Stomach smooth muscle (tissue), 2 donors: ENCODE data around the gene SAMD4B.
A peak's percentile ranks its signal among the peaks of the same experiment; 100 is the strongest.
"Not testable (repeated sequence)": the region's sequence is repeated elsewhere in the genome, so short reads cannot be mapped to it uniquely, and the experiment has no call there.

Source experiments
- H3K27ac ChIP-seq: one replicate; pipeline ENCODE4 v1.7.0; 2013; ENCODE audit warnings: mild to moderate bottlenecking, low read length, inconsistent platforms
- H3K27me3 ChIP-seq, 2 donors: one replicate each; pipeline ENCODE4 v1.7.0; 2013; ENCODE audit warnings: low read length in 2 of 2; ENCODE audit not compliant: insufficient read depth in 2 of 2, control insufficient read depth in 1 of 2
- H3K36me3 ChIP-seq, 2 donors: one replicate each; pipeline ENCODE4 v1.7.0; 2013; ENCODE audit warnings: low read length in 2 of 2; ENCODE audit not compliant: control insufficient read depth in 2 of 2, insufficient read depth in 2 of 2
- H3K4me1 ChIP-seq: one replicate; pipeline ENCODE4 v1.7.0; 2013; ENCODE audit warnings: low read length; ENCODE audit not compliant: control insufficient read depth, insufficient read depth
- H3K4me3 ChIP-seq, 2 donors: one replicate each; pipeline ENCODE4 v1.7.0; 2013; ENCODE audit warnings: low read length in 2 of 2
- H3K9ac ChIP-seq, 2 donors: one replicate each; pipeline ENCODE4 v1.7.0; 2013; ENCODE audit warnings: low read length in 2 of 2, mild to moderate bottlenecking in 1 of 2
- H3K9me3 ChIP-seq, 2 donors: one replicate each; pipeline ENCODE4 v1.7.0; 2013; ENCODE audit warnings: low read length in 2 of 2; ENCODE audit not compliant: control insufficient read depth in 2 of 2
- donor health status: healthy.
- donor health status: Pancreatic carcinoma.

SAMD4B gene

DNA sequence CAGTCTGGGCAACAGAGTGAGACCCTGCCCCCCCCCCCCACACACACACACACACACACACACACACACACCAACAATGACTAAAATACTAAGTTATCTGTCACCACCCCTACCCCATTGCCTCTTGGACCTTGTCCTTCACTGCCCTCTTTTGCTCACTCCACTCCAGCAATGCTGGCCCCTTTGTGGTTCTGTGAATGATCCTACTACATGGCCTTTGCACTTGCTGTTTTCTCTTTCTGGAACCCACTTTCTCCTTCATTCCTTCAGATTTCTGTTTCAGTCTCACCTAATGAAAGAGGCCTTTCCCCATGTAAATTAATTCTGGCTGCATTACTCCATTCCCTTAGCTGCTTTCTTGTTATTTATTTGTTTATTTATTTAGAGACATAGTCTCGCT, 2.5 kb upstream of the SAMD4B start:
- Histone ChIP-seq H3K9me3 (no peaks in the 10 kb centered on the region), H3K27ac (no peak overlapping the region), H3K4me3 (no peak overlapping the region), H3K36me3 (no peaks in the 10 kb centered on the region), H3K9ac (no peak overlapping the region), H3K27me3 (no peaks in the 10 kb centered on the region), H3K4me1 (peaks cover 19% of the 10 kb centered on the region)

DNA sequence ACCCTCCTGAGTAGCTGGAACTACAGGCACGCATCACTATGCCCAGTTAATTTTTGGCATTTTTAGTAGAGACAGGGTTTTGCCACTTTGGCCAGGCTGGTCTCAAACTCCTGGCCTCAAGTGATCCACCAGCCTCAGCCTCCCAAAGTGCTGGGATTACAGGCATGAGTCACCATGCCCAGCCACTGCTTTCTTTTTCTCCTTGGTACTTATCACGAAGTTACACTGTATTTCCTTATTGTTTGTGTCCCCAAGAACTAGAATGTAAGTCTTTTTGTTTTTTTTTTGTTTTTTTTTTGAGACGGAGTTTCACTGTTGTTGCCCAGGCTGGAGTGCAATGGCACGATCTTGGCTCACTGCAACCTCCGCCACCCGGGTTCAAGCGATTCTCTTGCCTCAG, 2.1 kb upstream of the SAMD4B start:
- not testable (repeated sequence) for H3K36me3 ChIP-seq, H3K9ac ChIP-seq, H3K27me3 ChIP-seq, H3K9me3 ChIP-seq, H3K4me3 ChIP-seq, H3K27ac ChIP-seq
- peaks cover 21% of the 10 kb centered on the region for H3K4me1 ChIP-seq

- H3K27ac ChIP-seq: peak overlapping the region; percentile 84
- peaks cover 29% of the 10 kb centered on the region for H3K4me1 ChIP-seq
Observed at GRCh38 chr19:39341129-39341718, 997 bp upstream of the SAMD4B start.

GRCh38 chr19:39342647-39343305, 555 bp downstream of the SAMD4B start:
- peak overlapping the region; percentile 69 to 80 for H3K4me3 ChIP-seq
- H3K4me1 ChIP-seq: peaks cover 35% of the 10 kb centered on the region
- no peaks in the 10 kb centered on the region for H3K9me3 ChIP-seq
- no peaks in the 10 kb centered on the region for H3K27me3 ChIP-seq
- peak overlapping the region; percentile 75 to 88 for H3K9ac ChIP-seq
- peak overlapping the region; percentile 76 for H3K27ac ChIP-seq
- H3K36me3 ChIP-seq: peaks cover 0 to 7% of the 10 kb centered on the region in 2 donors

More at GRCh38 chr19:39341129-39341718, 997 bp upstream of the SAMD4B start:
- Histone ChIP-seq H3K27me3 (no peaks in the 10 kb centered on the region), H3K9ac (peak overlapping the region; percentile 73 to 91), H3K36me3 (peaks cover 0 to 4% of the 10 kb centered on the region in 2 donors), H3K4me3 (peak overlapping the region; percentile 96 to 98), H3K9me3 (no peaks in the 10 kb centered on the region)

- Histone ChIP-seq H3K4me1 (peaks cover 35% of the 10 kb centered on the region), H3K9ac (no peak overlapping the region), H3K36me3 (peaks cover 0 to 13% of the 10 kb centered on the region in 2 donors), H3K27me3 (no peaks in the 10 kb centered on the region), H3K27ac (no peak overlapping the region), H3K9me3 (no peaks in the 10 kb centered on the region), H3K4me3 (no peak overlapping the region)
Observed at GRCh38 chr19:39345956-39346355, 3.7 kb downstream of the SAMD4B start.

- peaks cover 43% of the 10 kb centered on the region for H3K4me1 ChIP-seq
- H3K9me3 ChIP-seq: no peaks in the 10 kb centered on the region
- peak overlapping the region in 1 of 2 donors; percentile 47 for H3K9ac ChIP-seq
- H3K27ac ChIP-seq: no peak overlapping the region
- peaks cover 4 to 19% of the 10 kb centered on the region in 2 donors for H3K36me3 ChIP-seq
- no peaks in the 10 kb centered on the region for H3K27me3 ChIP-seq
- H3K4me3 ChIP-seq: no peak overlapping the region
Observed at GRCh38 chr19:39347332-39348164, 5.3 kb downstream of the SAMD4B start.

GRCh38 chr19:39349326-39349725, 7.1 kb downstream of the SAMD4B start:
- H3K9me3 ChIP-seq: no peaks in the 10 kb centered on the region
- H3K36me3 ChIP-seq: peaks cover 12 to 20% of the 10 kb centered on the region in 2 donors
- no peak overlapping the region for H3K27ac ChIP-seq
- H3K9ac ChIP-seq: no peak overlapping the region
- H3K4me1 ChIP-seq: peaks cover 30% of the 10 kb centered on the region
- H3K27me3 ChIP-seq: no peaks in the 10 kb centered on the region
- no peak overlapping the region for H3K4me3 ChIP-seq

DNA sequence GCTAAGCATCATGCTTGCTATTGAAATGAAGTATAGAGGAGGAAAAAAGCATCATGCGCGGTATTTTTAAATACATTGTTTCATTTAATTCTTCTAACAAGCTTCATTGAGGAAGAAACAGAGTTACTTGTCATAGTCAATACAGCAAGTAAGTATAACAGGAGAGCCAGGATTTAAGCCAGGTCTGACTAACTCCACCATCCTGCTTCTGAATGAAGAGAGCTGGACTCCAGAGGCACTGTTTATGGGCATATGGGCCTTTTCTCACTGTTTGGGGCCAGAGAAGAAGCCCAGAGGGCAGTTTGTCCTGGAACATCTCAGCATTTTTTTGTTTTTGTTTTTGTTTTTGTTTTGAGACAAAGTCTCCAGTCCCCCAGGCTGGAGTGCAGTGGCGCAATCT, 7.9 kb downstream of the SAMD4B start:
- no peak overlapping the region for H3K4me3 ChIP-seq
- H3K9me3 ChIP-seq: no peaks in the 10 kb centered on the region
- peaks cover 14 to 26% of the 10 kb centered on the region in 2 donors for H3K36me3 ChIP-seq
- peaks cover 24% of the 10 kb centered on the region for H3K4me1 ChIP-seq
- no peak overlapping the region for H3K9ac ChIP-seq
- H3K27ac ChIP-seq: no peak overlapping the region
- H3K27me3 ChIP-seq: no peaks in the 10 kb centered on the region

GRCh38 chr19:39351537-39352064, 9.4 kb downstream of the SAMD4B start:
- H3K4me1 ChIP-seq: peaks cover 14% of the 10 kb centered on the region

GRCh38 chr19:39352381-39353255, 10.4 kb downstream of the SAMD4B start:
- no peak overlapping the region for H3K9ac ChIP-seq
- no peaks in the 10 kb centered on the region for H3K9me3 ChIP-seq
- H3K4me3 ChIP-seq: no peak overlapping the region
- no peaks in the 10 kb centered on the region for H3K27me3 ChIP-seq
- no peak overlapping the region for H3K27ac ChIP-seq
- H3K4me1 ChIP-seq: peaks cover 10% of the 10 kb centered on the region
- H3K36me3 ChIP-seq: peaks cover 39 to 44% of the 10 kb centered on the region in 2 donors

More at GRCh38 chr19:39351537-39352064, 9.4 kb downstream of the SAMD4B start:
- Histone ChIP-seq H3K27me3 (no peaks in the 10 kb centered on the region), H3K9ac (peak overlapping the region in 1 of 2 donors; percentile 13), H3K9me3 (no peaks in the 10 kb centered on the region), H3K4me3 (no peak overlapping the region), H3K27ac (no peak overlapping the region), H3K36me3 (peaks cover 28 to 34% of the 10 kb centered on the region in 2 donors)
